GM04504 (cell line): Measurements from ENCODE around the gene PIEZO2.
A peak's percentile ranks its signal among the peaks of the same experiment; 100 is the strongest.
"Not testable (repeated sequence)": the region's sequence is repeated elsewhere in the genome, so short reads cannot be mapped to it uniquely, and the experiment has no call there.

ENCODE experiments used
- DNase-seq: peaks from one replicate; pipeline ENCODE4 v3.0.0-alpha.2; 2012; ENCODE audit warnings: low read depth

The PIEZO2 gene

DNA sequence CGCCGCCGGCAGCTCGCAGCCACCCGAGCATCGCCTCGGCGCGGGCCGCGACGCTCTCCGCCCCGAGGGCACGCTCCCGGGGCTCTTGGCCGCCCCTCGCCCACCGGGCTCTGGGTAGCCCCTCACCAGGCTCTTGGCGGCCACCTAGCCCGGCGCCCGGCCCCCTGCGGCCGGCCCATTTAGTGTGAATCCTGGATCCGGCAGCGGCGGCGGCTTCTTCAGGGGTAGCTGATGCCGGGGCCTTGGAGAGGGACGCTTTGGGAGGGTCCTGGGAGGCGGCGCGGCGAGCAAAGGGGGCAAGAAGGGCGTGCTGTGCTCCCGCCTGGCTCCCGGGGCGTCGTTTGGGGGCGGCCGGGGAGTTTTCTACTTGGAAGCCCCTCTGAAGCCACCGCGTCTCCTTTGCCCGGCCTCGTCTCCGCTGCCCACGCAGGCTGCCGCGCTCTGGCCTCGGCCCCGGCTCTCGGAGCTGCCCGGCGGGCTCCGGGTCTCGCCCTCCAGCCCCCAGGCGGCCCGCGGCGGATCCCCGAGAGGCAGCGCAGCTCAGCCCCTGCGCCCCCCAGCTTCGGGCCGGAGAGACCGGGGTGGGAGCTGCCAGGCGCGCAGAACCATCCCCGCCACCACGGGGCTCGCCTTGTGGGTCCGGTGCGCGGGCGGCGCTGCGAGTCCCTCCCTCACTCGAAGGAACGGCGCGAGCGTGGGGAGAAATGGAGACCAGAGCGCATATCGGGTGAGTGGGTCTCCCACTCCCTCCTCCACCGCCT is 509 bp downstream of the PIEZO2 start:
- DNase-seq, result no peak

- no peak for DNase-seq
Observed at GRCh38 chr18:11147962-11148679, 1.2 kb downstream of the PIEZO2 start.

GRCh38 chr18:11147371-11147951 is 1.9 kb downstream of the PIEZO2 start:
- DNase-seq, result no peak

DNA sequence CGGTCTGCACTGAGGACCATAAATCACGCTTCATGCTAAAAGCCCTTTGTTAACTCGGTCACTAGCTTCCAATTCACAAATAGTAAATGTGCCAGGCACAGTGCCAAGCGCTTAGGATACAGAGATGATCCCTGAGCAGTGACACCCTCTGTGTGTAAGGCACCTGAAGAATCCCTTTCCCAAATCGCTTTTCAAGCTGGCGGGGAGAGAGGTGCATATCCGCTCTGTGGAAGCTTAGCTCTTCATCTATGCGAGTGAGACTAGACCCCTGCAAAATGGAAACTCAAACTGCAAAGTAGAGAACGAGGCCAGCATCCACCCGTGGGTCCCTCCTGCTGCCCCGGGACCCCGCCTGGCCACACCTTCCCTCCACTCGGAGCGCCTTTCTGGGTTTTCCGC is 2.4 kb downstream of the PIEZO2 start:
- DNase-seq, result no peak

DNA sequence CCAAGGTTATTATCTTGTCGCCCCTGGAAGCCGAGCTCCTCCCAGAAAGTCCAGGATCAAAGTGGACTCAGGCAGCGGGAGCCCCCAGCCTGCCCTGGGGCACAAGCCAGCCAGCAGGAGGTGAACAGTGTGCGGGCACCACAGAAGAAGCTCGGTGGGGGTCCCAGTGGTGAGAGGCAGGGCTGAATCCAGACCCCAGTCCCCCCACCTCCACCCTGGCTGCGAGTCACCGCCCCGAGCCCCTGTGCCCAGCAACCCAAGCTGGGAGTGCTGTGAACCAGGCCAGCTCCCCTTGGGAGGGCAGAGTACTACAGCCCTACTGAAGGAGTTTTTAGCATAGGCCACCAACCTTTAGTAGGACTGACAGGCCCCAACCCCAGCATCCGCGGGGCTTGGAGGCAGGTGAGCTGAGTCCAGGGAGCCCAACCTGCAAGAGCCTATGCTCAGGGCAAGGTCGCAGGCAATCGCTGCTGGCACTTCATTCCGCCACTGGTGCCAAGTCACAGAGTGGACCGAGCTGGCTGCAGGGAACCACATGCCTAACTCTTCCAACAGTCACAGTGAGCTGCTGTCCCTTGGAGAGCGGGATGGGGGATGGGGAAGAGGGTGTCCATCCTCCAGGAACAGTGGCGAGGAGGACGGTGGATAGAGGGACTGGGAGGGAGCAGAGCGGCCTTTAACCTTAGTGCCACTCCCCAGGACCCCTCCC is 3.0 kb downstream of the PIEZO2 start:
- no peak for DNase-seq

DNA sequence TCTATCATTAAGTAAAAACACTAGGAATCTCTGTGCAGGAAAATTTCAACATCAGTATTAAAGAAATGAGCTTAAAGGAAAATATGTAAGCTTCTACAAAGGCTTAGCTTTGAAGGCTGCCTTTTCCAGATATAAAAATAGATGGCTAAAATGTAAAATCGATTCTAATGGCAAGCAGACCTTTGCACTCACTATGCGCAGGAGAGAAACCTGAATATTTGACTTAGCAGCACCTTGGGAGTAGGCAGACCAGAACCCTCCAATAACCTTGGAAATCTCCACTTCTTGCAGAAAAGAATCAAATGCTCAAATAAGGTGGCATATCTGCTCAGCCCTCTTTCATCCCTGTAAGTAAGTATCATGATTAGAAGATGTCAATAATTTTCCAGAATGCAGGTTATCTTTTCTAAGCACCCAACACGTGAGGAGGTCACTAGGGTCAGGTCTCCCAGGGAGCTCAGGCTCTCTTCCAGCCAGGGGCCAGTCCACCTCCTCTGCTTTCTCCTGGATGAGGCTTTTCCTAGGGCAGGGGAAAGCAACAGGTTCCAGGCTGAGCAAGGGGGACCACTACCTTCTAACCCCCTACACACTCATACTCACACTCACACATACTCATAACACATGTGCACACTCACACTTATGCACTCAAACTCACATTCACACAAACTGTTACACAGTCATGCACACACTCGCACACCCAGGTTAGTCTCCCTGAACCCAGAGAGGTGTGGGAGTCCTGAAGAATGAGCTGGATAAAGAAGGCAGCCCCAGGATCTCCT is 3.8 kb downstream of the PIEZO2 start:
- no peak for DNase-seq

GRCh38 chr18:11137400-11137799 is 12.0 kb downstream of the PIEZO2 start:
- DNase-seq, result no peak

DNA sequence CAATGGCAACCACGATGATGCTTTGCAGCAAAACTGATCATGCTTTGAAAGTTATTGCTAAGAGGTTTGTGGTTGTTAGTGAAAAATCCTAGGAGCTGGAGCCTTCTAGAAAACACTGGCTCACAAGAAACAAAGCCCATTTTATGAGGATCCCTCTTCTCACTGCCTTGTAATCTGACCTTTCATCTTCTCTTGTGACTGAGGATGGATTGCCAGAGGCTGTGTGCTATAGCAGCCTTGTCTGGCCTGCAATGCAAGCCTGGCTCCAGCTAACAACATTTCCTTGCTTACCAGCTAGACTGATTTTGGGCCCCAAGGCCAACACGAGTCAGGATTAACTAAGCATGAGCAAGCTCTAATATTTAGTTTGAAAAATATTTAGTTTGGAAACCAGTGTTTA is 13.1 kb downstream of the PIEZO2 start:
- no peak for DNase-seq

- DNase-seq, result no peak
Observed at GRCh38 chr18:11134940-11135339, 14.4 kb downstream of the PIEZO2 start.

- DNase-seq, result not testable (repeated sequence)
Observed at GRCh38 chr18:11129059-11129458, 20.3 kb downstream of the PIEZO2 start.

GRCh38 chr18:11125492-11126315 is 23.7 kb downstream of the PIEZO2 start:
- no peak for DNase-seq

DNA sequence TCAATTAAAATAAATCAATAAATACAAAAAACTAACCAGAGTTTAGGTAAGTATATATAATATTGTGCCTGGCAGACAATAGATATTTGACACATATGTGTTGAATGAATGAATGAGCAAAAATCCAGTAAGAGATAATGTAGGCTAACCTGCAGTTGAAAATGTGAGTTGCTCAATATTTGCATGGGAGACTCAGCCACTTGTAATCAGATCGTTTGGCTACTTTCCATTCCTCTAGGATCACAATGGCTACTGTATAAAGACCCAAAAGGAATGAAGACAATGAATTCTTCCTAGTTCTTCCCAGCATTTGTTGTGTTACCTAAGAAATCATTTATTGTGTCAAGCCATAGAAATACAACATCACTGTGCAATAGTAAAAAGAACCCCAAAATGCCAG is 25.3 kb downstream of the PIEZO2 start:
- no peak for DNase-seq

- no peak for DNase-seq
Observed at GRCh38 chr18:11121443-11121849, 27.9 kb downstream of the PIEZO2 start.

- DNase-seq, result peak; percentile 41
Observed at GRCh38 chr18:11119959-11120587, 29.3 kb downstream of the PIEZO2 start.

- no peak for DNase-seq
Observed at GRCh38 chr18:11119550-11119949, 29.8 kb downstream of the PIEZO2 start.

- no peak for DNase-seq
Observed at GRCh38 chr18:11118051-11118766, 31.2 kb downstream of the PIEZO2 start.

GRCh38 chr18:11115276-11115675 is 34.1 kb downstream of the PIEZO2 start:
- DNase-seq, result no peak

GRCh38 chr18:11114653-11115052 is 34.7 kb downstream of the PIEZO2 start:
- DNase-seq, result no peak

DNA sequence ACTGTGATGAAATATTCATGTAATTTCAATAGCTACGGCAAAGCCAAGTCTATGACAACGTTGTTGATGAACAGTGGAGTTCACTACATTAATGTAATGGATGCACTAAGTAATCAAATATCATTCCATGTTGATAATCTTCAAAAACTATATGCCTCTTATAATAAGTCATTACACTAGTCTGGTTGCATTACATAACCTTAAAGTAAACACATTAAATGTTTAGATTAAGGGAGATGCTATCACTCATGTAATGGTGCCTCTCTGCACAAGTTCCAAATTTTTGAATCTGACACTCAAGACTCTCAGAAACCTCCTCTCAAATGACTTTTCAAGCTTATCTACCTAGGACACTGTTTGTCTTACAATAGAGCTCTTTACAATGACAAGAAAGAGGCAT is 35.4 kb downstream of the PIEZO2 start:
- no peak for DNase-seq

GRCh38 chr18:11113046-11113548 is 36.3 kb downstream of the PIEZO2 start:
- no peak for DNase-seq
